H1 (cell line): ENCODE data around the gene TIMP1. TPM values are rescaled to one million over a fixed set of nuclear protein-coding genes. Genes with fewer than 3 reads are reported as not detected.

Source experiments
- CTCF ChIA-PET: fragments of 300-600 bp; sonication (Branson Sonifier 250); formaldehyde crosslinking; loops from one replicate; lab custom pipeline; 2021; ENCODE audit not compliant: partially characterized antibody; lab: Charles Lee
- POLR2A ChIA-PET: fragments of 300-600 bp; sonication (Branson Sonifier 250); formaldehyde crosslinking; loops from one replicate; lab custom pipeline; 2021; ENCODE audit warnings: inconsistent platforms; ENCODE audit not compliant: partially characterized antibody; lab: Charles Lee
- DNase-seq, 2 experiments: peaks; one replicate each; pipeline versions ENCODE4 v3.0.0 to v3.0.0-alpha.2; 2010 to 2022; ENCODE audit warnings: low spot score in 2 of 2, low read depth in 1 of 2, mixed read lengths in 1 of 2
- FAIRE-seq: peaks from 2 replicates; lab custom pipeline; 2011; peaks lifted over from hg19 to GRCh38; lab: Jason Lieb, UNC
- H2AFZ ChIP-seq: 2 replicates; pipeline ENCODE4 v1.8.1; 2012; ENCODE audit warnings: low read length, inconsistent platforms
- H2AK5ac ChIP-seq: 2 replicates; pipeline ENCODE4 v1.6.1; 2013; ENCODE audit warnings: low read depth, low read length
- H2BK120ac ChIP-seq: replicated peaks from 2 replicates; pipeline ENCODE3; 2013; ENCODE audit warnings: low read depth, low read length, inconsistent platforms
- H2BK12ac ChIP-seq: 2 replicates; pipeline ENCODE4 v1.6.1; 2013; ENCODE audit warnings: low read depth, low read length
- H2BK15ac ChIP-seq: 2 replicates; pipeline ENCODE4 v1.6.1; 2013; ENCODE audit warnings: low read length
- H2BK20ac ChIP-seq: 2 replicates; pipeline ENCODE4 v1.6.1; 2013; ENCODE audit warnings: low read length
- H2BK5ac ChIP-seq: 2 replicates; pipeline ENCODE4 v1.6.1; 2013; ENCODE audit warnings: low read depth, low read length
- H3K14ac ChIP-seq: 2 replicates; pipeline ENCODE4 v1.6.1; 2013; ENCODE audit warnings: inconsistent platforms; ENCODE audit not compliant: insufficient read length
- H3K18ac ChIP-seq: 2 replicates; pipeline ENCODE4 v1.6.1; 2013; ENCODE audit warnings: low read length; ENCODE audit errors: extremely low read depth
- H3K23ac ChIP-seq: 2 replicates; pipeline ENCODE4 v1.6.1; 2013; ENCODE audit warnings: inconsistent platforms; ENCODE audit not compliant: insufficient read length
- H3K23me2 ChIP-seq: 2 replicates; pipeline ENCODE4 v1.6.1; 2013; ENCODE audit warnings: low read depth, low read length
- H3K27ac ChIP-seq: 2 replicates; pipeline ENCODE4 v1.6.1; 2011; ENCODE audit warnings: low read depth, low read length, inconsistent platforms
- H3K27me3 ChIP-seq, 4 experiments: replicated peaks in 1 of 4; 1 replicate in 1 of 4; 2 replicates in 3 of 4; pipeline versions ENCODE4 v1.6.1 to v1.8.1; 2011 to 2013; ENCODE audit warnings: low read length in 3 of 4, mild to moderate bottlenecking in 3 of 4, inconsistent platforms in 2 of 4, mixed read lengths in 2 of 4, moderate library complexity in 1 of 4; ENCODE audit not compliant: control insufficient read depth in 3 of 4, insufficient read depth in 3 of 4; ENCODE audit errors: extremely low read depth in 1 of 4
- H3K36me3 ChIP-seq, 4 experiments: 2 replicates each; pipeline versions ENCODE4 v1.6.1 to v1.8.1; 2011 to 2013; ENCODE audit warnings: mild to moderate bottlenecking in 4 of 4, low read length in 3 of 4, moderate library complexity in 2 of 4, control low read depth in 1 of 4, inconsistent platforms in 1 of 4; ENCODE audit not compliant: insufficient read depth in 4 of 4, control insufficient read depth in 2 of 4
- H3K4ac ChIP-seq: replicated peaks from 2 replicates; pipeline ENCODE3; 2013; ENCODE audit warnings: low read length, low read depth, mixed read lengths, inconsistent platforms; ENCODE audit not compliant: insufficient read length
- H3K4me1 ChIP-seq, 4 experiments: replicated peaks in 1 of 4; 1 replicate in 1 of 4; 2 replicates in 3 of 4; pipeline versions ENCODE4 v1.6.1 to v1.8.1; 2011 to 2013; ENCODE audit warnings: low read length in 3 of 4, inconsistent platforms in 2 of 4, mixed read lengths in 1 of 4; ENCODE audit not compliant: insufficient read depth in 4 of 4, control insufficient read depth in 3 of 4
- H3K4me2 ChIP-seq, 2 experiments: 2 replicates each; pipeline versions ENCODE4 v1.6.1 to v1.8.1; 2011 to 2013; ENCODE audit warnings: low read depth in 2 of 2, low read length in 2 of 2, control low read depth in 1 of 2, inconsistent platforms in 1 of 2, mild to moderate bottlenecking in 1 of 2; ENCODE audit not compliant: insufficient read depth in 1 of 2
- H3K4me3 ChIP-seq, 4 experiments: fragments of 200-600, 300-600 bp in 1 of 4; sonication (generic), shearing (Covaris generic), sonication (Bioruptor Twin) in 1 of 4; 2 replicates each; pipeline versions ENCODE4 v1.5.1 to v1.8.1; 2011 to 2016; ENCODE audit warnings: low read length in 4 of 4, low read depth in 3 of 4, control low read depth in 2 of 4, inconsistent platforms in 2 of 4, mild to moderate bottlenecking in 2 of 4, mixed read lengths in 1 of 4, moderate library complexity in 1 of 4; ENCODE audit not compliant: insufficient read depth in 2 of 4; ENCODE audit errors: extremely low read depth in 1 of 4
- H3K56ac ChIP-seq: replicated peaks from 2 replicates; pipeline ENCODE3; 2013; ENCODE audit warnings: low read depth, mild to moderate bottlenecking, mixed read lengths, low read length, inconsistent platforms; ENCODE audit not compliant: insufficient read length
- H3K79me1 ChIP-seq: 2 replicates; pipeline ENCODE4 v1.6.1; 2013; ENCODE audit warnings: low read depth, low read length, control low read depth
- H3K79me2 ChIP-seq, 2 experiments: 2 replicates each; pipeline versions ENCODE4 v1.6.1 to v1.8.1; 2012 to 2013; ENCODE audit warnings: low read length in 2 of 2, mild to moderate bottlenecking in 2 of 2, inconsistent platforms in 1 of 2; ENCODE audit not compliant: insufficient read depth in 2 of 2, control insufficient read depth in 1 of 2
- H3K9ac ChIP-seq, 4 experiments: replicated peaks in 1 of 4; 1 replicate in 1 of 4; 2 replicates in 3 of 4; pipeline versions ENCODE4 v1.6.1 to v1.8.1; 2011 to 2013; ENCODE audit warnings: low read depth in 3 of 4, low read length in 3 of 4, control low read depth in 2 of 4, mild to moderate bottlenecking in 2 of 4, moderate library complexity in 2 of 4, inconsistent platforms in 1 of 4; ENCODE audit errors: extremely low read depth in 1 of 4
- H3K9me3 ChIP-seq, 2 experiments: 2 replicates each; pipeline versions ENCODE4 v1.6.1 to v1.8.1; 2012 to 2013; ENCODE audit warnings: mild to moderate bottlenecking in 2 of 2, moderate library complexity in 2 of 2, control low read depth in 1 of 2, inconsistent platforms in 1 of 2, low read depth in 1 of 2, low read length in 1 of 2, mixed read lengths in 1 of 2; ENCODE audit not compliant: insufficient read depth in 2 of 2
- H4K20me1 ChIP-seq, 2 experiments: replicated peaks in 1 of 2; 2 replicates each; pipeline versions ENCODE3 to v1.8.1; 2011 to 2013; ENCODE audit warnings: inconsistent platforms in 2 of 2, low read length in 2 of 2, mild to moderate bottlenecking in 1 of 2; ENCODE audit not compliant: insufficient read depth in 2 of 2, control insufficient read depth in 1 of 2
- H4K5ac ChIP-seq: 2 replicates; pipeline ENCODE4 v1.6.1; 2013; ENCODE audit warnings: low read length, low read depth, mixed read lengths, inconsistent platforms; ENCODE audit not compliant: insufficient read length
- H4K8ac ChIP-seq: 2 replicates; pipeline ENCODE4 v1.8.0; 2013; ENCODE audit warnings: mild to moderate bottlenecking, moderate library complexity, low read length, inconsistent platforms; ENCODE audit not compliant: insufficient read depth; ENCODE audit errors: extremely low read depth
- H4K91ac ChIP-seq: replicated peaks from 2 replicates; pipeline ENCODE3; 2013; ENCODE audit warnings: low read length, mixed read lengths, inconsistent platforms; ENCODE audit not compliant: insufficient read length
- CTCF ChIP-seq, 3 experiments: IDR thresholded peaks; 1 replicate in 2 of 3; 2 replicates in 1 of 3; pipeline versions ENCODE4 v1.5.1 to v1.6.1; 2011; ENCODE audit warnings: low read length in 3 of 3, mild to moderate bottlenecking in 3 of 3, inconsistent platforms in 2 of 3, low read depth in 1 of 3, moderate library complexity in 1 of 3; ENCODE audit not compliant: insufficient read depth in 1 of 3; ENCODE audit errors: control extremely low read depth in 1 of 3
- EZH2 ChIP-seq: fragments of 200-600 bp; sonication (generic); IDR thresholded peaks from 2 replicates; pipeline ENCODE4 v1.7.1; 2012; ENCODE audit warnings: low read depth, mild to moderate bottlenecking, moderate library complexity, low read length, inconsistent platforms; ENCODE audit not compliant: severe bottlenecking
- HDAC2 ChIP-seq, 2 experiments: fragments of 300-600 bp in 1 of 2; sonication (generic) in 1 of 2; IDR thresholded peaks; 2 replicates each; pipeline ENCODE4 v1.6.1; 2011 to 2012; ENCODE audit warnings: low read depth in 2 of 2, low read length in 2 of 2, mild to moderate bottlenecking in 2 of 2, moderate library complexity in 2 of 2, borderline replicate concordance in 1 of 2, inconsistent platforms in 1 of 2
- KDM1A ChIP-seq: fragments of 200-600, 300-600 bp; sonication (generic); IDR thresholded peaks from 2 replicates; pipeline ENCODE4 v1.7.1; 2016; ENCODE audit warnings: mild to moderate bottlenecking, low read length, borderline replicate concordance
- NANOG ChIP-seq: IDR thresholded peaks from 2 replicates; pipeline ENCODE4 v1.6.1; 2011; ENCODE audit warnings: low read length, low read depth, mild to moderate bottlenecking, inconsistent platforms; ENCODE audit not compliant: insufficient read depth, poor library complexity, severe bottlenecking
- RNF2 ChIP-seq: fragments of 200-900, 300-1000 bp; sonication (generic); IDR thresholded peaks from 2 replicates; pipeline ENCODE4 v1.7.1; 2016; ENCODE audit warnings: borderline replicate concordance, low read depth, mild to moderate bottlenecking, antibody characterized with exemption, low read length; ENCODE audit not compliant: poor library complexity, severe bottlenecking; ENCODE audit errors: missing control alignments
- SAP30 ChIP-seq: fragments of 300-600 bp; sonication (generic); IDR thresholded peaks from 2 replicates; pipeline ENCODE4 v1.7.1; 2012; ENCODE audit warnings: low read length, moderate library complexity, mild to moderate bottlenecking, inconsistent platforms; ENCODE audit not compliant: insufficient read depth, insufficient replicate concordance
- WGBS, 2 experiments: shearing (Covaris generic) in 1 of 2; methylation state at CpG; one replicate each; pipeline versions ENCODE4 v1.1.6 to v1.1.7; 2013 to 2015; ENCODE audit warnings: low lambda C conversion rate in 2 of 2, mixed read lengths in 2 of 2, inconsistent platforms in 1 of 2, low coverage in 1 of 2, missing lambda C conversion rate in 1 of 2; ENCODE audit not compliant: insufficient replicate concordance in 2 of 2, insufficient coverage in 1 of 2, insufficient read length in 1 of 2; ENCODE audit errors: extremely low coverage in 1 of 2, missing lambda C conversion rate in 1 of 2; 5-methylcytosine and 5-hydroxymethylcytosine counted together
- polyA plus RNA-seq, 7 experiments: library from polyadenylated mRNA; depleted of rRNA in 3 of 7; stranded (reverse) in 5 of 7; unstranded in 2 of 7; fragments of >200 nt in 5 of 7; fragments of 200-250 nt in 2 of 7; gene quantifications; 1 replicate in 5 of 7; 2 replicates in 1 of 7; 4 replicates in 1 of 7; pipeline versions ENCODE4 v1.2.1 to v1.2.3, GENCODE V29; 2011 to 2013; ENCODE audit warnings: missing spikeins in 2 of 7, mixed read lengths in 2 of 7
- total RNA-seq: library from RNA; stranded (reverse); fragmentation: NEBNext Ultra II Directional; extraction: Animal tissue kit (Norgen Biotek cat#: 25700); gene quantifications from 2 replicates; pipeline ENCODE4 v1.2.1, GENCODE V29; 2021

The TIMP1 gene
- total and polyA plus RNA-seq, 2 of the 8 experiments (the other 6 are each of a cell fraction or from before 2014, with no cell fraction given) = 58.6 to 142 TPM

GRCh38 chrX:47571215-47571614 is 11.0 kb upstream of the TIMP1 start:
- H3K36me3 ChIP-seq = peaks cover 0 to 28% (median 14%) of the 10 kb centered on the region in 4 experiments; a peak in 4 of 8 replicates
- H4K20me1 ChIP-seq = no peaks in the 10 kb centered on the region
- no peak overlapping the region for H3K4ac ChIP-seq
- H2AK5ac ChIP-seq = no peak overlapping the region
- no peak overlapping the region for H3K56ac ChIP-seq
- no peak overlapping the region for H2BK20ac ChIP-seq
- no peak overlapping the region for H3K18ac ChIP-seq
- FAIRE-seq (no peak), DNase-seq (no peak)
- H4K8ac ChIP-seq = no peak overlapping the region
- POLR2A ChIA-PET = interaction anchor here (0.7 to 2.3 kb wide), 7 partner anchors 8 to 173 kb away, joined by 3 to 9 read pairs (median 4); partner anchors contain the start of gene TIMP1
- H3K4me1 ChIP-seq = peaks cover 0 to 14% (median 7%) of the 10 kb centered on the region in 4 experiments; a peak in 5 of 7 replicates
- H3K27me3 ChIP-seq = no peaks in the 10 kb centered on the region
- CTCF ChIA-PET = interaction anchor here (0.7 to 1.7 kb wide), 3 partner anchors 39 to 73 kb away, joined by 3 to 6 read pairs (median 3); no protein-coding TSS in a partner anchor
- H2BK5ac ChIP-seq = no peak overlapping the region
- H2AFZ ChIP-seq = no peak overlapping the region
- no peak overlapping the region for H3K4me3 ChIP-seq
- H2BK12ac ChIP-seq = no peak overlapping the region
- TF ChIP-seq NANOG (no peak), RNF2 (no peak), HDAC2 (IDR thresholded peaks at IDR 0.05; ENCODE audit: borderline replicate concordance in 1 of 2, low read depth in 2 of 2, low read length in 2 of 2) (no peak), EZH2 (no peak), SAP30 (no peak), CTCF (IDR thresholded peaks at IDR 0.05; ENCODE audit: control extremely low read depth in 1 of 3, insufficient read depth in 1 of 3, low read depth in 1 of 3, low read length in 3 of 3) (no peak), KDM1A (no peak)
- H3K9me3 ChIP-seq = no peaks in the 10 kb centered on the region
- no peak overlapping the region for H2BK15ac ChIP-seq
- H3K23me2 ChIP-seq = peaks cover 7% of the 10 kb centered on the region; the same call in 1 of the 2 replicates
- no peak overlapping the region for H3K14ac ChIP-seq
- H3K27ac ChIP-seq = no peak overlapping the region
- no peak overlapping the region for H4K5ac ChIP-seq
- H2BK120ac ChIP-seq = no peak overlapping the region
- WGBS, 2 experiments = 95% methylated on average over 10 of the region's 11 CpGs; no CpG with 5 or more reads in 1 of the 2 experiments
- H3K9ac ChIP-seq = no peak overlapping the region
- no peak overlapping the region for H3K23ac ChIP-seq
- no peak overlapping the region for H3K4me2 ChIP-seq
- no peak overlapping the region for H4K91ac ChIP-seq
- H3K79me1 ChIP-seq = no peaks in the 10 kb centered on the region
- no peaks in the 10 kb centered on the region for H3K79me2 ChIP-seq
